Measurements from ENCODE around the gene RNGTT. TPM values are rescaled to one million over a fixed set of nuclear protein-coding genes. Genes with fewer than 3 reads are reported as not detected.

Gene RNGTT
- total RNA-seq, 1 donor from 2014 or later: 13.1 TPM

GRCh38 chr6:88653936-88654335, 309.5 kb downstream of the RNGTT start:
- Mint-ChIP-seq H3K9me3 (ENCODE audit: low read depth) (peaks cover under 1% of the 10 kb centered on the region), H3K36me3 (ENCODE audit: low read depth) (peaks cover 1% of the 10 kb centered on the region), H3K4me1 (ENCODE audit: low read depth) (peaks cover 21% of the 10 kb centered on the region), H3K27ac (ENCODE audit: unreplicated experiment) (no peak overlapping the region), H3K4me3 (ENCODE audit: unreplicated experiment) (no peak overlapping the region), H3K27me3 (ENCODE audit: low read depth) (no peaks in the 10 kb centered on the region)
- no peak for DNase-seq (ENCODE audit: low spot score)
- TF ChIP-seq CTCF (IDR thresholded peaks at IDR 0.05): no peak

GRCh38 chr6:88651400-88651799, 312.0 kb downstream of the RNGTT start:
- Mint-ChIP-seq H3K9me3 (ENCODE audit: low read depth) (no peaks in the 10 kb centered on the region), H3K36me3 (ENCODE audit: low read depth) (peaks cover 1% of the 10 kb centered on the region), H3K4me1 (ENCODE audit: low read depth) (peaks cover 21% of the 10 kb centered on the region), H3K4me3 (ENCODE audit: unreplicated experiment) (no peak overlapping the region), H3K27ac (ENCODE audit: unreplicated experiment) (no peak overlapping the region), H3K27me3 (ENCODE audit: low read depth) (no peaks in the 10 kb centered on the region)
- DNase-seq (ENCODE audit: low spot score): no peak
- no peak for TF ChIP-seq CTCF (IDR thresholded peaks at IDR 0.05)

- Mint-ChIP-seq H3K9me3 (ENCODE audit: low read depth) (no peaks in the 10 kb centered on the region), H3K36me3 (ENCODE audit: low read depth) (peaks cover 1% of the 10 kb centered on the region), H3K27ac (ENCODE audit: unreplicated experiment) (peak overlapping the region; percentile 84), H3K4me1 (ENCODE audit: low read depth) (peaks cover 21% of the 10 kb centered on the region), H3K4me3 (ENCODE audit: unreplicated experiment) (no peak overlapping the region), H3K27me3 (ENCODE audit: low read depth) (no peaks in the 10 kb centered on the region)
- no peak for DNase-seq (ENCODE audit: low spot score)
- no peak for TF ChIP-seq CTCF (IDR thresholded peaks at IDR 0.05)
Measured at GRCh38 chr6:88650979-88651378, 312.4 kb downstream of the RNGTT start.

- H3K36me3 Mint-ChIP-seq (ENCODE audit: low read depth): peaks cover 3% of the 10 kb centered on the region
- no peaks in the 10 kb centered on the region for H3K9me3 Mint-ChIP-seq (ENCODE audit: low read depth)
- peak overlapping the region; percentile 40 for H3K4me3 Mint-ChIP-seq (ENCODE audit: unreplicated experiment)
- DNase-seq (ENCODE audit: low spot score): no peak
- H3K27me3 Mint-ChIP-seq (ENCODE audit: low read depth): no peaks in the 10 kb centered on the region
- TF ChIP-seq CTCF (IDR thresholded peaks at IDR 0.05): no peak
- H3K4me1 Mint-ChIP-seq (ENCODE audit: low read depth): peaks cover 19% of the 10 kb centered on the region
- peak overlapping the region; percentile 84 for H3K27ac Mint-ChIP-seq (ENCODE audit: unreplicated experiment)
Measured at GRCh38 chr6:88650029-88650619, 313.3 kb downstream of the RNGTT start.

GRCh38 chr6:88641178-88641903, 322.1 kb downstream of the RNGTT start:
- H3K9me3 Mint-ChIP-seq (ENCODE audit: low read depth): no peaks in the 10 kb centered on the region
- peaks cover 12% of the 10 kb centered on the region for H3K4me1 Mint-ChIP-seq (ENCODE audit: low read depth)
- peaks cover 1% of the 10 kb centered on the region for H3K36me3 Mint-ChIP-seq (ENCODE audit: low read depth)
- no peak overlapping the region for H3K27ac Mint-ChIP-seq (ENCODE audit: unreplicated experiment)
- TF ChIP-seq CTCF (IDR thresholded peaks at IDR 0.05): no peak
- DNase-seq (ENCODE audit: low spot score): no peak
- H3K27me3 Mint-ChIP-seq (ENCODE audit: low read depth): no peaks in the 10 kb centered on the region
- no peak overlapping the region for H3K4me3 Mint-ChIP-seq (ENCODE audit: unreplicated experiment)
